SK-N-SH (cell line): ENCODE measurements around the gene SRRM4.

Source experiments
- CTCF ChIP-seq: fragments of 200-600 bp; sonication (generic); IDR thresholded peaks from 2 replicates; pipeline ENCODE4 v1.6.1; 2017; ENCODE audit warnings: antibody characterized with exemption, mild to moderate bottlenecking, moderate library complexity
- FOXJ3 ChIP-seq: sonication (generic); formaldehyde crosslinking; IDR thresholded peaks from 2 replicates; pipeline ENCODE4 v1.5.1; 2020; ENCODE audit warnings: mild to moderate bottlenecking, missing genetic modification reagents
- FOXM1 ChIP-seq: IDR thresholded peaks from 2 replicates; pipeline ENCODE4 v1.4.0; 2012; ENCODE audit warnings: low read depth, mild to moderate bottlenecking
- GABPA ChIP-seq: IDR thresholded peaks from 2 replicates; pipeline ENCODE4 v1.4.0; 2012; ENCODE audit warnings: low read depth, mild to moderate bottlenecking
- RAD21 ChIP-seq: IDR thresholded peaks from 2 replicates; pipeline ENCODE4 v1.6.1; 2012; ENCODE audit warnings: mild to moderate bottlenecking, low read length
- RCOR1 ChIP-seq: fragments of 150-350 bp; IDR thresholded peaks from 2 replicates; pipeline ENCODE4 v1.6.1; 2017; ENCODE audit warnings: antibody characterized with exemption, low read length
- TCF12 ChIP-seq: IDR thresholded peaks from 2 replicates; pipeline ENCODE4 v1.4.0; 2012

GRCh38 chr12:119089380-119090013 lies 108.2 kb downstream of the SRRM4 start:
- TF ChIP-seq CTCF (no peak), TCF12 (no peak), FOXM1 (no peak), GABPA (no peak), RCOR1 (no peak), FOXJ3 (CRISPR knock-in tag) (no peak), RAD21 (no peak)
